ENCODE results near the gene KCNMB4. TPM values are rescaled to one million over a fixed set of nuclear protein-coding genes. Genes with fewer than 3 reads are reported as not detected.

KCNMB4 gene
- total and polyA plus RNA-seq, 2 donors (not counting 1 experiment from before 2014, with no cell fraction given), result 0.66 to 0.67 TPM

DNA sequence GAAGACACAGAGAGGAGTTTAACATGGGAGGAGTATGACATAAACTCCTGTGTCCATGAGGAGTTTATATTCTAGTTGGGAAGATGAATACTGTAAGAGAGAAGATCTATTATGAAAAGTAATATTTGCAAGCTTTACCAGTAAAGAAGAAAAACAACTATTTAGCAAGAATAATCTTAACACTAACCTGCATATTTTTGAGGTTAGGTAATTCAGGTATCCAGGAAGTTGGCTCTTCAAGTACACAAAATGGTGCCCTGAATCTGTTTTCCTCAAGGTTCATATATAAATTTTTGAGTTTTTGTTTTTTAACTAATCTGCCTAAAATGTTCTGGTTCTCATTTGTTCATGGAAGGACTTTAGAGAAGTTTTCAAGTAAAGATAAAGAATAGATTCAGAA is 33.9 kb upstream of the KCNMB4 start:
- Histone ChIP-seq H3K9ac (ENCODE audit: low read length) (no peak overlapping the region), H3K79me2 (ENCODE audit: control insufficient read depth, insufficient read depth, low read length) (no peaks in the 10 kb centered on the region), H3K27me3 (replicated peaks in 1 of 4; ENCODE audit: control extremely low read depth in 1 of 4, control insufficient read depth in 3 of 4, insufficient read depth in 4 of 4, low read length in 3 of 4) (no peaks in the 10 kb centered on the region), H4K20me1 (ENCODE audit: control insufficient read depth, insufficient read depth, low read length, poor library complexity, severe bottlenecking) (no peaks in the 10 kb centered on the region), H3K4me3 (ENCODE audit: control extremely low read depth in 1 of 5, extremely low read depth in 1 of 5, insufficient read depth in 1 of 5, low read depth in 2 of 5, low read length in 4 of 5) (no peak overlapping the region), H3K4me2 (replicated peaks; ENCODE audit: low read depth, low read length, poor library complexity, severe bottlenecking) (no peak overlapping the region), H3K4me1 (ENCODE audit: control insufficient read depth in 2 of 2, insufficient read depth in 2 of 2, low read length in 2 of 2) (no peaks in the 10 kb centered on the region), H3K9me3 (ENCODE audit: control extremely low read depth in 1 of 3, control insufficient read depth in 2 of 3, insufficient read depth in 1 of 3, low read length in 2 of 3) (no peaks in the 10 kb centered on the region), H3K36me3 (replicated peaks in 1 of 2; ENCODE audit: control extremely low read depth in 1 of 2, control insufficient read depth in 1 of 2, extremely low read depth in 1 of 2, insufficient read depth in 2 of 2, low read length in 1 of 2) (peaks cover 0 to 21% of the 10 kb centered on the region in 2 experiments), H3K27ac (ENCODE audit: low read length in 2 of 2) (no peak overlapping the region), H2AFZ (ENCODE audit: insufficient read depth, low read depth, low read length, poor library complexity, severe bottlenecking) (no peak overlapping the region)
- intact Hi-C loops (cut with micrococcal nuclease), result no loop called here
- Mint-ChIP-seq H3K27ac (no peak overlapping the region), H3K9me3 (ENCODE audit: insufficient read depth) (no peaks in the 10 kb centered on the region), H3K4me3 (no peak overlapping the region), H3K4me1 (no peaks in the 10 kb centered on the region), H3K27me3 (no peaks in the 10 kb centered on the region)
- ATAC-seq (ENCODE audit: low read depth) (no peak), DNase-seq (no peak)
- POLR2A ChIA-PET, result no interaction called here
- TF ChIP-seq EZH2 (IDR thresholded peaks at IDR 0.05; ENCODE audit: borderline replicate concordance, insufficient read depth, low read depth, low read length, poor library complexity, severe bottlenecking), result no peak
- TF ChIP-seq, protein P1, sequence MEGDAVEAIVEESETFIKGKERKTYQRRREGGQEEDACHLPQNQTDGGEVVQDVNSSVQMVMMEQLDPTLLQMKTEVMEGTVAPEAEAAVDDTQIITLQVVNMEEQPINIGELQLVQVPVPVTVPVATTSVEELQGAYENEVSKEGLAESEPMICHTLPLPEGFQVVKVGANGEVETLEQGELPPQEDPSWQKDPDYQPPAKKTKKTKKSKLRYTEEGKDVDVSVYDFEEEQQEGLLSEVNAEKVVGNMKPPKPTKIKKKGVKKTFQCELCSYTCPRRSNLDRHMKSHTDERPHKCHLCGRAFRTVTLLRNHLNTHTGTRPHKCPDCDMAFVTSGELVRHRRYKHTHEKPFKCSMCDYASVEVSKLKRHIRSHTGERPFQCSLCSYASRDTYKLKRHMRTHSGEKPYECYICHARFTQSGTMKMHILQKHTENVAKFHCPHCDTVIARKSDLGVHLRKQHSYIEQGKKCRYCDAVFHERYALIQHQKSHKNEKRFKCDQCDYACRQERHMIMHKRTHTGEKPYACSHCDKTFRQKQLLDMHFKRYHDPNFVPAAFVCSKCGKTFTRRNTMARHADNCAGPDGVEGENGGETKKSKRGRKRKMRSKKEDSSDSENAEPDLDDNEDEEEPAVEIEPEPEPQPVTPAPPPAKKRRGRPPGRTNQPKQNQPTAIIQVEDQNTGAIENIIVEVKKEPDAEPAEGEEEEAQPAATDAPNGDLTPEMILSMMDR (IDR thresholded peaks at IDR 0.05), result no peak
- CTCF ChIA-PET, result no interaction called here

DNA sequence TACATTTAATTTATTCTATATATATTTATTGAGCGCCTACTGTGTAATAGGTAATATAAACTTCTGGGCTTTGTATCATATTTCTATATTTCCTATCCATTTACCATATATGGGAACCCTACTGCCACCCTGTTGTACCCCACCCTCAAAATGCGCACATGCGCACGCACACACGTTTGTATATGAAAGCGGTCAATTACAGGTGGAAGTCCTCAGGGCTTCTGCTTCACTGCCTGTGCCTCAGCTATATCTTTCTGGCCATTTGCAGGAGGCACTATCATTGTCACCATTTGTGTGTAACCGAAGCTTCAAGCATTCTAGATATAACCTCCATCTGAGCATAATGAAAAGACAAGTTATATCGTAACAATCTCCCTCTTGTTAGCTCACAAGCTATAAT is 31.3 kb upstream of the KCNMB4 start:
- Mint-ChIP-seq H3K9me3 (ENCODE audit: insufficient read depth) (no peaks in the 10 kb centered on the region), H3K27ac (no peak overlapping the region), H3K27me3 (no peaks in the 10 kb centered on the region), H3K4me3 (no peak overlapping the region), H3K4me1 (no peaks in the 10 kb centered on the region)
- intact Hi-C loops (cut with micrococcal nuclease), result no loop called here
- Histone ChIP-seq H2AFZ (ENCODE audit: insufficient read depth, low read depth, low read length, poor library complexity, severe bottlenecking) (no peak overlapping the region), H3K9me3 (ENCODE audit: control extremely low read depth in 1 of 3, control insufficient read depth in 2 of 3, insufficient read depth in 1 of 3, low read length in 2 of 3) (no peaks in the 10 kb centered on the region), H3K4me3 (ENCODE audit: control extremely low read depth in 1 of 5, extremely low read depth in 1 of 5, insufficient read depth in 1 of 5, low read depth in 2 of 5, low read length in 4 of 5) (no peak overlapping the region), H3K36me3 (replicated peaks in 1 of 2; ENCODE audit: control extremely low read depth in 1 of 2, control insufficient read depth in 1 of 2, extremely low read depth in 1 of 2, insufficient read depth in 2 of 2, low read length in 1 of 2) (peaks cover 4 to 40% of the 10 kb centered on the region in 2 experiments), H3K4me2 (replicated peaks; ENCODE audit: low read depth, low read length, poor library complexity, severe bottlenecking) (no peak overlapping the region), H3K9ac (ENCODE audit: low read length) (no peak overlapping the region), H3K79me2 (ENCODE audit: control insufficient read depth, insufficient read depth, low read length) (no peaks in the 10 kb centered on the region), H3K27me3 (replicated peaks in 1 of 4; ENCODE audit: control extremely low read depth in 1 of 4, control insufficient read depth in 3 of 4, insufficient read depth in 4 of 4, low read length in 3 of 4) (no peaks in the 10 kb centered on the region), H4K20me1 (ENCODE audit: control insufficient read depth, insufficient read depth, low read length, poor library complexity, severe bottlenecking) (no peaks in the 10 kb centered on the region), H3K4me1 (ENCODE audit: control insufficient read depth in 2 of 2, insufficient read depth in 2 of 2, low read length in 2 of 2) (no peaks in the 10 kb centered on the region), H3K27ac (ENCODE audit: low read length in 2 of 2) (no peak overlapping the region)
- ATAC-seq (ENCODE audit: low read depth) (no peak), DNase-seq (no peak)
- WGBS (ENCODE audit: insufficient coverage), result 100% methylated on average over 5 of the region's 8 CpGs
- ChIA-PET POLR2A (no interaction called here), CTCF (no interaction called here)
- no peak for TF ChIP-seq EZH2 (IDR thresholded peaks at IDR 0.05; ENCODE audit: borderline replicate concordance, insufficient read depth, low read depth, low read length, poor library complexity, severe bottlenecking)
- TF ChIP-seq, protein P1 (IDR thresholded peaks at IDR 0.05), result no peak

All from B cell (primary cell).